ENCODE results near the gene LENG1.

The LENG1 gene

GRCh38 chr19:54141356-54141755 is 18.2 kb downstream of the LENG1 start:
- DNase-seq: no peak

- DNase-seq: no peak
Observed at GRCh38 chr19:54138489-54139256, 20.8 kb downstream of the LENG1 start.

GRCh38 chr19:54137699-54138488 is 21.6 kb downstream of the LENG1 start, which contains the start of gene CNOT3:
CNOT3 (plus strand) TSS chr19:54137762; CDS start chr19:54142979, 5,217 bp downstream.
- DNase-seq: no peak

- DNase-seq: peak; percentile 92
Observed at GRCh38 chr19:54136864-54137698, 22.4 kb downstream of the LENG1 start.

GRCh38 chr19:54136086-54136863 is 23.2 kb downstream of the LENG1 start:
- no peak for DNase-seq

- no peak for DNase-seq
Observed at GRCh38 chr19:54133957-54134590, 25.4 kb downstream of the LENG1 start.

GRCh38 chr19:54133312-54133956 is 26.1 kb downstream of the LENG1 start:
- DNase-seq: no peak

GRCh38 chr19:54129617-54129996 is 29.9 kb downstream of the LENG1 start:
- DNase-seq: no peak

GRCh38 chr19:54128796-54129616 is 30.5 kb downstream of the LENG1 start:
- no peak for DNase-seq

GRCh38 chr19:54128441-54128725 is 31.1 kb downstream of the LENG1 start:
- DNase-seq: no peak

GRCh38 chr19:54127688-54128440 is 31.7 kb downstream of the LENG1 start:
- DNase-seq: no peak

- DNase-seq: no peak
Observed at GRCh38 chr19:54125713-54126112, 33.8 kb downstream of the LENG1 start.

- no peak for DNase-seq
Observed at GRCh38 chr19:54124393-54124792, 35.1 kb downstream of the LENG1 start.

GRCh38 chr19:54123682-54124081 is 35.8 kb downstream of the LENG1 start:
- DNase-seq: no peak

GRCh38 chr19:54121259-54121658 is 38.3 kb downstream of the LENG1 start:
- no peak for DNase-seq

- DNase-seq: peak; percentile 99
Observed at GRCh38 chr19:54115109-54116063, 44.1 kb downstream of the LENG1 start, which contains the start of the genes PRPF31 and TFPT. PRPF31 (plus strand) TSS chr19:54115754; CDS start chr19:54118279, 2,525 bp downstream. TFPT (minus strand) TSS chr19:54115657; CDS start chr19:54115269, 388 bp downstream.

- DNase-seq: no peak
Observed at GRCh38 chr19:54114340-54115108, 45.0 kb downstream of the LENG1 start.

Measured in right kidney (tissue), 1 donor.